LNCaP clone FGC (cell line): Measurements from ENCODE around the gene TTLL12.

Source experiments
- DNase-seq: peaks from one replicate; pipeline ENCODE4 v3.0.0-alpha.2; 2011; ENCODE audit warnings: low read depth
- H3K4me3 ChIP-seq: 2 replicates; pipeline ENCODE4 v1.5.1; 2011; ENCODE audit warnings: mild to moderate bottlenecking, low read depth, low read length, control low read depth
- CTCF ChIP-seq: IDR thresholded peaks from 2 replicates; pipeline ENCODE4 v1.5.1; 2012; ENCODE audit warnings: mild to moderate bottlenecking; ENCODE audit not compliant: control insufficient read depth, insufficient read depth; ENCODE audit errors: extremely low read depth

Gene TTLL12

GRCh38 chr22:43170131-43170480 is 16.8 kb downstream of the TTLL12 start:
- DNase-seq = no peak
- TF ChIP-seq CTCF = no peak
- H3K4me3 ChIP-seq = no peak overlapping the region

- H3K4me3 ChIP-seq = no peak overlapping the region
- no peak for DNase-seq
- TF ChIP-seq CTCF = no peak
Measured at GRCh38 chr22:43169310-43170130, 17.4 kb downstream of the TTLL12 start.

GRCh38 chr22:43168471-43169309 is 18.2 kb downstream of the TTLL12 start:
- no peak for DNase-seq
- H3K4me3 ChIP-seq = no peak overlapping the region
- no peak for TF ChIP-seq CTCF

- TF ChIP-seq CTCF = no peak
- DNase-seq = no peak
- H3K4me3 ChIP-seq = no peak overlapping the region
Measured at GRCh38 chr22:43167001-43167589, 19.8 kb downstream of the TTLL12 start.

GRCh38 chr22:43166132-43166930 is 20.6 kb downstream of the TTLL12 start:
- TF ChIP-seq CTCF = no peak
- no peak overlapping the region for H3K4me3 ChIP-seq
- DNase-seq = no peak

- H3K4me3 ChIP-seq = no peak overlapping the region
- DNase-seq = no peak
- no peak for TF ChIP-seq CTCF
Measured at GRCh38 chr22:43164636-43165035, 22.3 kb downstream of the TTLL12 start.
